Stomach (tissue), 4 donors: ENCODE measurements around the gene PLEKHG4.

Experiments
- POLR2A ChIP-seq, 4 donors: fragments of 450-650 bp; IDR thresholded peaks; one replicate each; pipeline ENCODE4 v1.6.1; 2016; ENCODE audit warnings: antibody characterized with exemption in 4 of 4, control low read depth in 2 of 4, mild to moderate bottlenecking in 1 of 4, moderate library complexity in 1 of 4
- POLR2AphosphoS5 ChIP-seq, 3 donors: sonication (generic); formaldehyde crosslinking; IDR thresholded peaks; one replicate each; pipeline ENCODE4 v1.6.1; 2016; ENCODE audit warnings: antibody characterized with exemption in 3 of 3
- TF ChIP-seq, protein P1 (sequence below), 7 experiments: fragments of 450-650 bp in 4 of 7; fragments of 200-600 bp in 3 of 7; sonication (generic) in 3 of 7; IDR thresholded peaks; one replicate each; pipeline ENCODE4 v1.5.1; 2016 to 2019; ENCODE audit warnings: antibody characterized with exemption in 7 of 7, control low read depth in 2 of 7, mild to moderate bottlenecking in 1 of 7

DNA sequence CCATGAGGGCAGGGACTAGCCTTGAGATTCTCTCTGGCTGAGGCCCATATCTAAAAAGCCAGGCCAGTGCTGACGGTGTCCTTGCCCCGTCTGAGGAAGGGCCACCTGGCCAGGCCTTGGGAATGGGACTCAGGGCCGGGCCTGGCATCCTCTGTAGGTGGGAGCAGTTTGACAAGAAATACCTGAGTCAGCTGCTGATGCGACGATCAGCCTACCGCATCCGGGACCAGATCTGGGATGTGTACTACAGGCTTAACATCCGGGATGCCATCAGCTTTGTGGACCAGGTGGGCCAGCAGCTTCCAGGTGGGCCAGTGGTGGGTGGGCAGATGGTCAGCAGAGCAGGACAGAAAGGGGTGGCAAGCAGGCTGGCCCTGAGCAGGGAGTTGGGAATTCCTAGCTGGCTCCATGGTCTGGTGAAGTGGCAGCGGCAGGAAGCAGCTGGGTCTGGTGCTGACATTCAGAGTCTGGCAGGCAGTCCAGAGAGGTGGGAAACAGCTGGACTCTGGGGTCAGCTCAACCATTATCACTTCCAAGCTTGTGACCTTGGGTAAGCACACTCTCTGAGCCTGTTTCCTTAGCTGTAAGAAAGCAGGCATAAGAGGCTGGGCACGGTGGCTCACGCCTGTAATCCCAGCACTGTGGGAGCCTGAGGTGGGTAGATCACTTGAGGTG, 21.0 kb upstream of the PLEKHG4 start:
- TF ChIP-seq, protein P1, sequence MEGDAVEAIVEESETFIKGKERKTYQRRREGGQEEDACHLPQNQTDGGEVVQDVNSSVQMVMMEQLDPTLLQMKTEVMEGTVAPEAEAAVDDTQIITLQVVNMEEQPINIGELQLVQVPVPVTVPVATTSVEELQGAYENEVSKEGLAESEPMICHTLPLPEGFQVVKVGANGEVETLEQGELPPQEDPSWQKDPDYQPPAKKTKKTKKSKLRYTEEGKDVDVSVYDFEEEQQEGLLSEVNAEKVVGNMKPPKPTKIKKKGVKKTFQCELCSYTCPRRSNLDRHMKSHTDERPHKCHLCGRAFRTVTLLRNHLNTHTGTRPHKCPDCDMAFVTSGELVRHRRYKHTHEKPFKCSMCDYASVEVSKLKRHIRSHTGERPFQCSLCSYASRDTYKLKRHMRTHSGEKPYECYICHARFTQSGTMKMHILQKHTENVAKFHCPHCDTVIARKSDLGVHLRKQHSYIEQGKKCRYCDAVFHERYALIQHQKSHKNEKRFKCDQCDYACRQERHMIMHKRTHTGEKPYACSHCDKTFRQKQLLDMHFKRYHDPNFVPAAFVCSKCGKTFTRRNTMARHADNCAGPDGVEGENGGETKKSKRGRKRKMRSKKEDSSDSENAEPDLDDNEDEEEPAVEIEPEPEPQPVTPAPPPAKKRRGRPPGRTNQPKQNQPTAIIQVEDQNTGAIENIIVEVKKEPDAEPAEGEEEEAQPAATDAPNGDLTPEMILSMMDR (IDR thresholded peaks at IDR 0.05): no peak
- TF ChIP-seq POLR2A (IDR thresholded peaks at IDR 0.05) (no peak), POLR2AphosphoS5 (IDR thresholded peaks at IDR 0.05) (no peak)
